ENCODE data around the gene RIBC2. TPM values are rescaled to one million over a fixed set of nuclear protein-coding genes. Genes with fewer than 3 reads are reported as not detected.

Gene RIBC2
- total RNA-seq, 3 donors from 2014 or later (not counting 1 experiment from before 2014, with no cell fraction given) = 0.38 to 0.86 TPM; not detected in 1

DNA sequence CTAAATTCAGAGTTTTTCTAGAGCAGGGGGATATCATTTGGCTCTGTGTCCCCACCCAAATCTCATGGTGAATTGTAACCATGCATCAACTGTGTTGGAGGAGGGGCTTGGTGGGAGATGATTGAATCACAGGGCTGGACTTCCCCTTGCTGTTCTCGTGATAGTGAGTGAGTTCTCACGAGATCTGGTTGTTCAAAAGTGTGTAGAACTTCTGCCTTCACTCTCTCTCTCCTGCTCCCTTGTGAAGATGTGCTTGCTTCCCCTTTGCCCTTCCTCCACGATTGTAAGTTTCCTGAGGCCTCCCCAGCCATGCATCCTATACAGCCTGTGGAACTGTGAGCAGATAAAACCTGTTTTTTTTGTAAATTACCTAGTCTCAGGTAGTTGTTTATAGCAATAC is 67.2 kb downstream of the RIBC2 start:
- Mint-ChIP-seq H3K27me3 (ENCODE audit: low read depth in 2 of 2) (peaks cover 8 to 9% of the 10 kb centered on the region in 2 donors), H3K36me3 (no peaks in the 10 kb centered on the region), H3K4me1 (no peaks in the 10 kb centered on the region)

DNA sequence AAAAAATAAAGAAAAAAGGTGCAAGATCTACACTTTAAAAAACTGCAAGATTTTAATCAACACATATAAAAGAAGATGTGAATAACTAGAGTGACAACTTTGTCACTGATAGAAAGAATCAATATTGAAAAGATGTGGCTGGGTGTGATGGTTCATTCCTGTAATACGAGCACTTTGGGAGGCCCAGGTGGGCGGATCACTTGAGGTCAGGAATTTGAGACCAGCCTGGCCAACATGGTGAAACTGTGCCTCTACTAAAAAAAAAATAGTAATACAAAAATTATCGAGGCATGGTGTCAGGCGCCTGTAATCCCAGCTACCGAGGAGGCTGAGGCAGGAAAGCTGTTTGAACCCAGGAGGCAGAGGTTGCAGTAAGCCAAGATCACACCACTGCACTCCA is 68.2 kb downstream of the RIBC2 start:
- TF ChIP-seq, protein P1, sequence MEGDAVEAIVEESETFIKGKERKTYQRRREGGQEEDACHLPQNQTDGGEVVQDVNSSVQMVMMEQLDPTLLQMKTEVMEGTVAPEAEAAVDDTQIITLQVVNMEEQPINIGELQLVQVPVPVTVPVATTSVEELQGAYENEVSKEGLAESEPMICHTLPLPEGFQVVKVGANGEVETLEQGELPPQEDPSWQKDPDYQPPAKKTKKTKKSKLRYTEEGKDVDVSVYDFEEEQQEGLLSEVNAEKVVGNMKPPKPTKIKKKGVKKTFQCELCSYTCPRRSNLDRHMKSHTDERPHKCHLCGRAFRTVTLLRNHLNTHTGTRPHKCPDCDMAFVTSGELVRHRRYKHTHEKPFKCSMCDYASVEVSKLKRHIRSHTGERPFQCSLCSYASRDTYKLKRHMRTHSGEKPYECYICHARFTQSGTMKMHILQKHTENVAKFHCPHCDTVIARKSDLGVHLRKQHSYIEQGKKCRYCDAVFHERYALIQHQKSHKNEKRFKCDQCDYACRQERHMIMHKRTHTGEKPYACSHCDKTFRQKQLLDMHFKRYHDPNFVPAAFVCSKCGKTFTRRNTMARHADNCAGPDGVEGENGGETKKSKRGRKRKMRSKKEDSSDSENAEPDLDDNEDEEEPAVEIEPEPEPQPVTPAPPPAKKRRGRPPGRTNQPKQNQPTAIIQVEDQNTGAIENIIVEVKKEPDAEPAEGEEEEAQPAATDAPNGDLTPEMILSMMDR (IDR thresholded peaks at IDR 0.05) = no peak
- no peaks in the 10 kb centered on the region for H3K36me3 Mint-ChIP-seq
- H3K4me3 Mint-ChIP-seq = no peak overlapping the region
- H3K27me3 Mint-ChIP-seq (ENCODE audit: low read depth in 2 of 2) = peaks cover 11 to 12% of the 10 kb centered on the region in 2 donors
- no peak overlapping the region for H3K4me3 ChIP-seq (ENCODE audit: low read length)
- WGBS (ENCODE audit: insufficient coverage) = 95% methylated on average over 5 of the region's 5 CpGs
- H3K27me3 ChIP-seq (ENCODE audit: control insufficient read depth, insufficient read depth, low read length) = no peaks in the 10 kb centered on the region
- H3K4me1 Mint-ChIP-seq = no peaks in the 10 kb centered on the region
- no peak for ATAC-seq
- intact Hi-C loops (cut with micrococcal nuclease) = no loop called here
- H3K36me3 ChIP-seq (ENCODE audit: control insufficient read depth, insufficient read depth, low read length) = no peaks in the 10 kb centered on the region
- no peaks in the 10 kb centered on the region for H3K9me3 Mint-ChIP-seq
- H3K4me1 ChIP-seq (ENCODE audit: control insufficient read depth, insufficient read depth, low read length) = no peaks in the 10 kb centered on the region
- H3K9me3 ChIP-seq (ENCODE audit: control insufficient read depth, insufficient read depth, low read length) = no peaks in the 10 kb centered on the region
- H3K27ac Mint-ChIP-seq = no peak overlapping the region
- no peak for DNase-seq
- no peak overlapping the region for H3K27ac ChIP-seq (ENCODE audit: low read length)

More for the DNA sequence above, 67.2 kb downstream of the RIBC2 start:
- 83% methylated on average over 1 of the region's 3 CpGs for WGBS (ENCODE audit: insufficient coverage)
- TF ChIP-seq, protein P1 (IDR thresholded peaks at IDR 0.05) = no peak
- Mint-ChIP-seq H3K27ac (no peak overlapping the region), H3K9me3 (no peaks in the 10 kb centered on the region), H3K4me3 (no peak overlapping the region)
- Histone ChIP-seq H3K4me1 (ENCODE audit: control insufficient read depth, insufficient read depth, low read length) (no peaks in the 10 kb centered on the region), H3K9me3 (ENCODE audit: control insufficient read depth, insufficient read depth, low read length) (no peaks in the 10 kb centered on the region), H3K27ac (ENCODE audit: low read length) (no peak overlapping the region), H3K36me3 (ENCODE audit: control insufficient read depth, insufficient read depth, low read length) (no peaks in the 10 kb centered on the region), H3K27me3 (ENCODE audit: control insufficient read depth, insufficient read depth, low read length) (no peaks in the 10 kb centered on the region), H3K4me3 (ENCODE audit: low read length) (no peak overlapping the region)
- ATAC-seq = no peak
- intact Hi-C loops (cut with micrococcal nuclease) = no loop called here
- no peak for DNase-seq

Other genes starting within 250 kb of the RIBC2 start
- gene NUP50, start 249.8 kb upstream of the RIBC2 start, total RNA-seq = 10 to 100 TPM; 63.9 to 99.4 (median 98.6) TPM
- 10 to 100 TPM; 32.6 to 39.1 (median 38.4) TPM for gene KIAA0930, start 172.8 kb upstream of the RIBC2 start, total RNA-seq
- under 1 TPM in 1 of 3 donors, not detected in 2; 0.49 TPM for gene UPK3A, start 128.7 kb upstream of the RIBC2 start, total RNA-seq
- gene FAM118A, start 103.8 kb upstream of the RIBC2 start, total RNA-seq = 10 to 100 TPM; 42.0 to 67.2 (median 62.6) TPM
- gene SMC1B, start 94 bp upstream of the RIBC2 start, total RNA-seq = under 1 TPM in 2 of 3 donors, not detected in 1; 0.07 to 0.09 TPM
- gene FBLN1, start 89.2 kb downstream of the RIBC2 start, total RNA-seq = under 1 TPM in 1 of 3 donors, not detected in 2; 0.58 TPM